Naive B cell (primary cell): ENCODE data around the gene LCTL. TPM values are rescaled to one million over a fixed set of nuclear protein-coding genes. Genes with fewer than 3 reads are reported as not detected.

Experiments
- ATAC-seq, 2 donors: fragments of 150-1000 bp; cut with Tn5 transposase; 2 replicates each; pipeline ENCODE4 v1.10.0; 2021; ENCODE audit warnings: low read depth in 2 of 2, mild to moderate bottlenecking in 2 of 2, moderate library complexity in 2 of 2
- DNase-seq: peaks from one replicate; pipeline ENCODE4 v3.0.0; 2022
- H3K27ac Mint-ChIP-seq, 6 donors: one replicate each; pipeline ENCODE4 v1.8.0; 2020 to 2022; ENCODE audit warnings: mild to moderate bottlenecking in 6 of 6, mixed read lengths in 6 of 6, moderate library complexity in 5 of 6, inconsistent platforms in 2 of 6
- H3K27me3 Mint-ChIP-seq, 3 donors: one replicate each; pipeline ENCODE4 v1.8.0; 2021 to 2022; ENCODE audit warnings: mixed read lengths in 3 of 3, mild to moderate bottlenecking in 1 of 3
- H3K36me3 Mint-ChIP-seq, 2 donors: one replicate each; pipeline ENCODE4 v1.8.0; 2020 to 2022; ENCODE audit warnings: mixed read lengths in 2 of 2, inconsistent platforms in 1 of 2, mild to moderate bottlenecking in 1 of 2
- H3K4me1 Mint-ChIP-seq, 3 donors: one replicate each; pipeline ENCODE4 v1.8.0; 2020 to 2022; ENCODE audit warnings: mixed read lengths in 3 of 3, inconsistent platforms in 1 of 3, mild to moderate bottlenecking in 1 of 3, moderate library complexity in 1 of 3
- H3K4me3 Mint-ChIP-seq, 8 donors: one replicate each; pipeline ENCODE4 v1.8.0; 2020 to 2022; ENCODE audit warnings: mild to moderate bottlenecking in 8 of 8, mixed read lengths in 8 of 8, moderate library complexity in 8 of 8, inconsistent platforms in 2 of 8
- H3K9me3 Mint-ChIP-seq, 7 donors: one replicate each; pipeline ENCODE4 v1.8.0; 2020 to 2022; ENCODE audit warnings: mixed read lengths in 7 of 7, mild to moderate bottlenecking in 5 of 7, inconsistent platforms in 2 of 7, moderate library complexity in 1 of 7
- polyA plus RNA-seq, 6 donors: library from polyadenylated mRNA; unstranded; fragments of 300-500 nt; fragmentation: Illumina TruSeq; gene quantifications; one replicate each; pipeline ENCODE4 v1.2.3, GENCODE V29; 2021; ENCODE audit warnings: low read depth in 6 of 6

Gene LCTL
- polyA plus RNA-seq, 6 donors from 2014 or later = 0.09 to 0.31 (median 0.17) TPM; not detected in 3

DNA sequence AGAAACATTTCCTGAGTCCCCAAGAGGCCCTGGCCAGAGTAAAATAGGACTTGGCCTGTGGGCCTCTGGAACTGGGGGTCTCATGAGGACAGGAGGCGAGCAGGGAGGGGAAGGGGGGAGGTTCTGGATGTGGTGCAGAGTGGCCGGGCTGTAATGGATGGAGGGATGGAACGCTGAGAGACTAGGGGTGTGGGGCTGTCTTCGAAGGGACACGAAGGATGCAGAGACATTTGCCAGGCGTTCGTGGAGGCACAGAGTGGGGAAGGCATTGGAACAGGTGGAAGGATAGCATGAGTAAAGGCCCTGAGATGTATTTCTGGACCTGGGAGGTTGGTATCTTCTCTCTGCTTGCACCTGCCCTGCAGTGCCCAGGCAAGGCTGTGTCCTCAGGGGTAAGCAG lies 2.1 kb upstream of the LCTL start:
- peaks cover 9 to 10% (median 9%) of the 10 kb centered on the region in 3 donors for H3K4me1 Mint-ChIP-seq
- peaks cover 0 to 7% (median 0%) of the 10 kb centered on the region in 3 donors for H3K27me3 Mint-ChIP-seq
- no peak overlapping the region for H3K27ac Mint-ChIP-seq
- H3K36me3 Mint-ChIP-seq = no peaks in the 10 kb centered on the region
- ATAC-seq (no peak), DNase-seq (no peak)
- no peaks in the 10 kb centered on the region for H3K9me3 Mint-ChIP-seq
- H3K4me3 Mint-ChIP-seq = no peak overlapping the region

DNA sequence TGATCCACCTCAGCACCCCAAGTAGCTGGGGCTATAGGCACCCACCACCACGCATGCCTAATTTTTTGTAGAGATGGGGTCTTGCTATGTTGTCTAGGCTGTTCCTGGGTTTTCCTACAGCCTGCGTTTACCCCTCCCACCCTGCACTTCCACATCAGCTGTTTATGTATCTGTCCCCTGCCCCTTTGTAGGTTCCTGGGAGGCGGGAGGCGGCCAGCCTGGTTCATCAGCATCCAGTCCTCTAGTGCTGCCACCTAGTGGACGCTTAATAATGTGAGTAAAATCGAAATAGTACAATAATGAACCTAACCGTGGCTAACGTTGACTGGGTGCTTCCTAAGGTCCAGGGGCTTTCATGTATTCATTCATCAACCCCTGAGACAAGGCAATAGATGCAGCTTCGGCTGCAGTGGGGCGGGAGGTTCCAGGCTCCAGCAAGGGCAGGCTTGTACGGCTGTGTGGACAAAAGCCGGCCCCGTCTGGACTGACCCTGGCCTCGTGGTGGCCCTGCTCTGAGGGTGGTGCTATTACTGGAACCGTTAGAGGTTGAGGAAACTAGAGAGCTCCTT lies 1.2 kb upstream of the LCTL start:
- peak; percentile 53 to 72 for ATAC-seq
- no peaks in the 10 kb centered on the region for H3K9me3 Mint-ChIP-seq
- peak overlapping the region in 2 of 6 donors; percentile 45 to 67 for H3K27ac Mint-ChIP-seq
- H3K4me1 Mint-ChIP-seq = peaks cover 9 to 10% (median 9%) of the 10 kb centered on the region in 3 donors
- no peaks in the 10 kb centered on the region for H3K36me3 Mint-ChIP-seq
- no peak overlapping the region for H3K4me3 Mint-ChIP-seq
- peak; percentile 44 for DNase-seq
- H3K27me3 Mint-ChIP-seq = peaks cover 0 to 7% (median 0%) of the 10 kb centered on the region in 3 donors

DNA sequence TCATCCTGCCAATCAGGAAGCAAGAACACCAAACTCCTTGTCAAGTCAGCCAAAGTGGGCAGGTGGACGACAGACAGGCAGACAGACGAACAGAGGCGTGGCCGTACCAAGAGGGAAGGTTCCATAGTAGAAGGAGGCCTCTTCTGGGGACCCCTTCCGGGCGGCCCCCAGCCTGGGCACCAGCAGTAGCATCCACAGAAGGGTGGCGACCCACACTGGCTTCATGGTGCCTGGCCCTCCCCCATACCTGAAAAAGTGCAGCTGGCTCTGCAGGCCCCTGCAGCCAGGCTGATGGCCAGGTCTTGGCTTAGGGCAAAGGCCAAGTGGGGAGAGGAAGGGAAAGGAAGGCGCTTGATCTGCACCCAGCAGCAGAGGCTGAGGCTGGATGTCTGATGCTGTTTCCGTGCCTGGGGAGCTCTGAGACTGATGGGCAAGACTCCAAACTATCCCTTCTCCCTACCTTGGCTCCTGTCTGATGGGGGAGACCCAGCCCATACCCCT lies 607 bp downstream of the LCTL start:
- ATAC-seq = no peak
- Mint-ChIP-seq H3K27me3 (peaks cover 0 to 7% (median 0%) of the 10 kb centered on the region in 3 donors), H3K9me3 (no peaks in the 10 kb centered on the region), H3K36me3 (no peaks in the 10 kb centered on the region), H3K4me1 (peaks cover 9 to 10% (median 9%) of the 10 kb centered on the region in 3 donors), H3K27ac (peak overlapping the region in 1 of 6 donors; percentile 80), H3K4me3 (no peak overlapping the region)
- DNase-seq = no peak

DNA sequence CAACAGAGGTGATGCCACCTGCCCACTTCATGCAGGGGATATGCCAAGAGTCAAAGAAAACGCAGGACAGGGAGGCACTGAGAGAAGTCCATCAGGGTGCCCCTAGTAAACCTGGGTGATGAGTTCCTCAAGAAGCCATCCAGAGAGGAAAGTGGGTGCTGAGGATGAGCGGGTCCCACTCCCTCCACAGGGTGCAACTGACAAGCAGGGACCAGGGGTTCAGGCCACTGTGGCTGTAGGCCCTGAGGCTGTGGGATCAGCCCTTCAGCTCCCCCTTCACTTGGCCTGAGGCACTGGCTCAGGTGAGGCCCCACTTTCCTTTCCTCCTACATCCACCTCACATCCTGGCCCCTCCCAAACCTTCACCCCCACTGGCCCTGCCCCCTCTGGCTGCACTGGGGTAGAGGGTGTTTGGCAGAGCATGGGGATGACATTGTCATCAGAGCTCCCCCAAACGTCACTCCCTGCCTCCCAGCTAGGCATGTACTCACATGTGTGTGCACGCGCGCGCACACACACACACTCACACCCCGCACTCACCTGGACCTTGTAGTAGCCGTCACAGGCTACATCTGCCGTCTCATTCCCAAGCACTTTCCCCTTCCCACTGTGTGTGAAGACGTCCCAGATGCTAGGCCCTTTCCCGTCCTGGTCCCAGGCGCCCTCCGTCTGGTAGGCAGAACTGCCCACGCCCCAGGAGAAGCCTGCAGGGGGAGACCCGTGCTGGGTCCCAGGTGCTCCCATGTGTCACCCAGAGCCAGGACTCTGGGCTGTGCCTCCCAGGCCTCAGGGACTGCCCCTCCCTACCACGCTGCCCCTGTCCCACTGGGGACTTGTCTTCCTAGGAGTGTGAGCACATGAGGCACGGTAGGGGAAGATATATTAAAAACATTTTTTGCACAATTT lies 1.4 kb downstream of the LCTL start:
- Mint-ChIP-seq H3K36me3 (no peaks in the 10 kb centered on the region), H3K4me3 (no peak overlapping the region), H3K4me1 (peaks cover 9 to 10% (median 9%) of the 10 kb centered on the region in 3 donors), H3K9me3 (no peaks in the 10 kb centered on the region), H3K27ac (peak overlapping the region in 1 of 6 donors; percentile 80), H3K27me3 (peaks cover 0 to 7% (median 0%) of the 10 kb centered on the region in 3 donors)
- no peak for ATAC-seq
- no peak for DNase-seq

DNA sequence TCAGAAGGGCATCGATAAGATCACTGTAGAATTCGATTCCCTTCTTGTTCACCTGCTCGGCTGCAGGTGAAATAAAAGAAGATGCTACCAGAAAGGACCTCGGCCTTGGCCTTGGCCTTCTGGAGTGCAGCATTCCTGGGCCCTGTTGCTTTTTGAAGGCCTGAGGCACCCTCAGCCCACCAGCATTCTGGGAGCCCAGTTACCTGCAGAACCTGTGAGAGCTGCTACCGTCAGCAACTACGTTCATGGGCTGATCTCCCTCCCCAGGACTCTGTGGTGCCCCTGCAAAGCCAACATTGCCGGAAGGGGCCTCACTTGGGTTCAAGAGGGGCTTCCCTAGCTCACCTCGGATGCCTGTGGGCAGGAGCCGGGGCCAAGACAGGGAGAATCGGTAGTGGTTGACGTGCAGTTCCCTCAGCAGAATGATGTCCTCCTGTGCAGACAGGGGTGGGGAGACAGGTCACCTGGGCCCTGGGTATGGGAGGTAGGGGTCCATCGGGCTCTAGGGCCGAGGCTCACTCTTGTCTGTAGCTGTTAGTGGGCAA lies 2.2 kb downstream of the LCTL start:
- Mint-ChIP-seq H3K27me3 (peaks cover 0 to 7% (median 0%) of the 10 kb centered on the region in 3 donors), H3K36me3 (no peaks in the 10 kb centered on the region), H3K27ac (no peak overlapping the region), H3K9me3 (no peaks in the 10 kb centered on the region), H3K4me1 (peaks cover 9 to 10% (median 9%) of the 10 kb centered on the region in 3 donors), H3K4me3 (no peak overlapping the region)
- ATAC-seq (no peak), DNase-seq (no peak)

DNA sequence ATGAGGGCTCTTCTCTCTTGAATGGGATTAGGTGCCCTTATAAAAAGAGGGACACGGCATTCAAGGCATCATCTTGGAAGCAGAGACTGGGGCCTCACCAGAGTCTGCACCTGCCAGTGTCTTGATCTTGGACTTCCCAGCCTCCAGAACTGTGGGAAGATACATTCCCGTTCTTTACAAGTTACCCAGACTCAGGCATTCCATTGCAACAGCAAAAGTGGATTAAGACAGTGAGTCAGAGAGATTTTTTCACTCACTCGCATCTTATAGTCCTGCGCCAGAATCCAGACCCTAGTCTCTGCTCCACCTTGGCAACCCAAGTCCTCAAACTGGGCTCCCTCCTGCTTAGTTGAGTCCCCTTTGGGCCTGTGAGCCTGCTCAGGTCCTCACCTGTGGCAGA lies 2.7 kb downstream of the LCTL start:
- DNase-seq (no peak), ATAC-seq (no peak)
- no peaks in the 10 kb centered on the region for H3K36me3 Mint-ChIP-seq
- no peak overlapping the region for H3K27ac Mint-ChIP-seq
- H3K27me3 Mint-ChIP-seq = peaks cover 0 to 7% (median 0%) of the 10 kb centered on the region in 3 donors
- H3K9me3 Mint-ChIP-seq = no peaks in the 10 kb centered on the region
- no peak overlapping the region for H3K4me3 Mint-ChIP-seq
- peaks cover 9 to 10% (median 9%) of the 10 kb centered on the region in 3 donors for H3K4me1 Mint-ChIP-seq

- H3K36me3 Mint-ChIP-seq = no peaks in the 10 kb centered on the region
- no peaks in the 10 kb centered on the region for H3K4me1 Mint-ChIP-seq
- DNase-seq = no peak
- peak overlapping the region in 1 of 6 donors; percentile 17 for H3K27ac Mint-ChIP-seq
- H3K9me3 Mint-ChIP-seq = peaks cover 0 to under 1% (median 0%) of the 10 kb centered on the region in 7 donors
- no peak overlapping the region for H3K4me3 Mint-ChIP-seq
- H3K27me3 Mint-ChIP-seq = no peaks in the 10 kb centered on the region
- no peak for ATAC-seq
Measured at GRCh38 chr15:66560856-66561525, 4.8 kb downstream of the LCTL start.

DNA sequence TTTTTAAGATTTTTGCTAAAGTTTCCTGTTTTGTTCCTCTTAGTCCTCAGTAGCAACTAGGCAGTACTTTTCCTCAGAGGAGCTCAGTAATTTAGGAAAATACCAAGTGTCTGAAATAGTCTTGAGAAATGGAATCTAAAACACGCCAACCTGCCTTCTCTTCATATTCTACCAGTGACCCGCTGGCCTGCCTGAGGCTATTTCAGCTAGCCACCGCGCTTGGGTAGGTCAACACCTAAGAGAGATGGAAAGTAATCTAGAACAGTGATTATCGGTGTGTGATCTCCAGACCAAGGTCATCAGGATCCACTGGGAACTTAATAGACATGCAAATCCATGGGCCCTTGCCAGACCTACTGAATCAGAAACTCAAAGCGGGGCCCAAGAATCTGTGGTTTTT lies 7.5 kb downstream of the LCTL start:
- Mint-ChIP-seq H3K27me3 (no peaks in the 10 kb centered on the region), H3K4me1 (no peaks in the 10 kb centered on the region), H3K9me3 (peaks cover 0 to 8% (median 5%) of the 10 kb centered on the region in 7 donors), H3K36me3 (peaks cover 0 to 6% of the 10 kb centered on the region in 2 donors), H3K4me3 (no peak overlapping the region), H3K27ac (no peak overlapping the region)
- ATAC-seq = no peak
- no peak for DNase-seq

DNA sequence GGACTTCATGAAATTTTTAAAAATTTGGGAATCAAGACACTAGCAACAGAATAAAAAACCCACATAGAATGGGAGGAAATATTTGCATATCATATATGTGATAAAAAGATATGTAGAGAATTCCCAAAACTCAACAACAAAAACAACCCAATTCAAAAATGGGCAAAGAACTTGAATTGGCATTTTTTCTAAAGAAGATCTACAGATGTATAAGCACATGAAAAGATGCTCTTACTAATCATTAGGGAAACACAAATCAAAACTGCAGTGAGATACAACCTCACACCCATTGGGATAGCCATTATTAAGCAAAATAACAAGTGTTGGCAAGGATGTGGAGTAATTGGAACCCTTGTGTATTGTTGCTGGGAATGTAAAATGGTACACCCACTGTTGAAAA lies 10.1 kb downstream of the LCTL start:
- Mint-ChIP-seq H3K36me3 (peaks cover 0 to 6% of the 10 kb centered on the region in 2 donors), H3K4me1 (no peaks in the 10 kb centered on the region), H3K4me3 (no peak overlapping the region), H3K9me3 (peaks cover 0 to 8% (median 5%) of the 10 kb centered on the region in 7 donors), H3K27ac (no peak overlapping the region), H3K27me3 (no peaks in the 10 kb centered on the region)
- ATAC-seq (no peak), DNase-seq (no peak)

DNA sequence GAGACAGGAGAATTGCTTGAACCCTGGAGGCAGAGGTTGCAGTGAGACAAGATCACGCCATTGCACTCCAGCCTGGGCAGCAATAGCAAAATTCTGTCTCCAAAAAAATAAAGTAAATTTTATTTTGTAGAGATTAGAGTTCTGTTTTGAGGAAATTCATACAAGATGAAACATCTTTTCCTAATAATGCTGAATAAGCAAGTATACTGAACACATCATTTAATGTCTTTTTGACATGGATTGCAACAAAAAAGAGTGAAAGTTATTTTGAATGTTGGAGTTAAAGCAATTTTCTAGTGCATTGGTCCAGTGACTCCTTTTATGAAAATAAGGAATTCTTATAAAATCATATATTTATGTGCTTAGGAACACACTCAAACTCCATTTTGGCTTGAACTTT lies 20.5 kb downstream of the LCTL start:
- ATAC-seq (no peak), DNase-seq (no peak)
- peaks cover 0 to 11% of the 10 kb centered on the region in 2 donors for H3K36me3 Mint-ChIP-seq
- H3K27me3 Mint-ChIP-seq = no peaks in the 10 kb centered on the region
- no peaks in the 10 kb centered on the region for H3K4me1 Mint-ChIP-seq
- H3K27ac Mint-ChIP-seq = no peak overlapping the region
- no peaks in the 10 kb centered on the region for H3K9me3 Mint-ChIP-seq
- no peak overlapping the region for H3K4me3 Mint-ChIP-seq

- no peaks in the 10 kb centered on the region for H3K27me3 Mint-ChIP-seq
- no peak overlapping the region for H3K4me3 Mint-ChIP-seq
- H3K9me3 Mint-ChIP-seq = no peaks in the 10 kb centered on the region
- H3K4me1 Mint-ChIP-seq = no peaks in the 10 kb centered on the region
- H3K27ac Mint-ChIP-seq = no peak overlapping the region
- no peak for ATAC-seq
- peaks cover 16 to 19% of the 10 kb centered on the region in 2 donors for H3K36me3 Mint-ChIP-seq
- DNase-seq = no peak
Measured at GRCh38 chr15:66542896-66543295, 22.9 kb downstream of the LCTL start.

GRCh38 chr15:66535056-66535455 lies 30.7 kb downstream of the LCTL start:
- Mint-ChIP-seq H3K4me1 (no peaks in the 10 kb centered on the region), H3K9me3 (no peaks in the 10 kb centered on the region), H3K4me3 (no peak overlapping the region), H3K27ac (no peak overlapping the region), H3K27me3 (no peaks in the 10 kb centered on the region), H3K36me3 (peaks cover 16 to 17% of the 10 kb centered on the region in 2 donors)
- no peak for DNase-seq
- ATAC-seq = no peak

- no peak for DNase-seq
- Mint-ChIP-seq H3K27me3 (no peaks in the 10 kb centered on the region), H3K9me3 (no peaks in the 10 kb centered on the region), H3K36me3 (peaks cover 22 to 32% of the 10 kb centered on the region in 2 donors), H3K4me3 (peak overlapping the region in 1 of 8 donors; percentile 5), H3K4me1 (no peaks in the 10 kb centered on the region), H3K27ac (no peak overlapping the region)
- ATAC-seq = no peak
Measured at GRCh38 chr15:66524838-66525237, 41.0 kb downstream of the LCTL start.
